Activated T-cell treated with anti-CD3 and anti-CD28 coated beads for 4 hours (primary cell): ENCODE results near the gene SCUBE1.

Source experiments
- DNase-seq: peaks from one replicate; pipeline ENCODE4 v3.0.0-alpha.2; 2020

SCUBE1 gene

GRCh38 chr22:43233529-43233928 is 109.6 kb downstream of the SCUBE1 start:
- no peak for DNase-seq

GRCh38 chr22:43232445-43232844 is 110.7 kb downstream of the SCUBE1 start:
- no peak for DNase-seq

GRCh38 chr22:43231724-43232034 is 111.5 kb downstream of the SCUBE1 start:
- no peak for DNase-seq

GRCh38 chr22:43230971-43231723 is 112.0 kb downstream of the SCUBE1 start:
- DNase-seq: peak; percentile 58

- DNase-seq: no peak
These were observed 112.6 kb downstream of the SCUBE1 start for GRCh38 chr22:43230571-43230970.

- no peak for DNase-seq
These were observed 114.3 kb downstream of the SCUBE1 start for GRCh38 chr22:43228863-43229262.

GRCh38 chr22:43228330-43228729 is 114.8 kb downstream of the SCUBE1 start:
- DNase-seq: no peak

- no peak for DNase-seq
These were observed 115.9 kb downstream of the SCUBE1 start for GRCh38 chr22:43227239-43227630.

GRCh38 chr22:43226377-43227238 is 116.6 kb downstream of the SCUBE1 start:
- no peak for DNase-seq

- no peak for DNase-seq
These were observed 117.6 kb downstream of the SCUBE1 start for GRCh38 chr22:43225609-43226008.

- no peak for DNase-seq
These were observed 120.2 kb downstream of the SCUBE1 start for GRCh38 chr22:43222987-43223386.

GRCh38 chr22:43222262-43222661 is 120.9 kb downstream of the SCUBE1 start:
- DNase-seq: no peak

GRCh38 chr22:43220625-43221380 is 122.4 kb downstream of the SCUBE1 start:
- no peak for DNase-seq

- DNase-seq: no peak
These were observed 124.4 kb downstream of the SCUBE1 start for GRCh38 chr22:43218786-43219185.

- DNase-seq: no peak
These were observed 125.7 kb downstream of the SCUBE1 start for GRCh38 chr22:43217285-43218030.

GRCh38 chr22:43216738-43217137 is 126.4 kb downstream of the SCUBE1 start:
- DNase-seq: no peak

GRCh38 chr22:43213962-43214361 is 129.2 kb downstream of the SCUBE1 start:
- no peak for DNase-seq

GRCh38 chr22:43213051-43213450 is 130.1 kb downstream of the SCUBE1 start:
- no peak for DNase-seq

GRCh38 chr22:43212434-43212952 is 130.7 kb downstream of the SCUBE1 start:
- DNase-seq: no peak

- DNase-seq: no peak
These were observed 131.2 kb downstream of the SCUBE1 start for GRCh38 chr22:43211941-43212433.

GRCh38 chr22:43210631-43211515 is 132.3 kb downstream of the SCUBE1 start:
- DNase-seq: no peak
